HL-60/S4 treated with phorbol 12-myristate 13-acetate at 8.2 ng/mL for 4 days and 3 days (cell line): Measurements from ENCODE around the gene CD63.

ENCODE experiments used
- in situ Hi-C: fragments of 300-500 bp; cut with MboI; formaldehyde crosslinking; loops from 2 replicates; pipeline ENCODE4 v1.15.0; 2022; ENCODE audit warnings: low sequenced_read_pairs

The CD63 gene

GRCh38 chr12:55724226-55724939, 4.4 kb downstream of the CD63 start:
- in situ Hi-C loops: no loop called here

- in situ Hi-C loops: no loop called here
Measured at GRCh38 chr12:55723516-55724225, 5.1 kb downstream of the CD63 start.

GRCh38 chr12:55722948-55723347, 5.9 kb downstream of the CD63 start:
- in situ Hi-C loops: no loop called here

- in situ Hi-C loops: no loop called here
Measured at GRCh38 chr12:55721601-55722213, 7.1 kb downstream of the CD63 start.

GRCh38 chr12:55720894-55721444, 7.8 kb downstream of the CD63 start:
- in situ Hi-C loops: no loop called here

- in situ Hi-C loops: no loop called here
Measured at GRCh38 chr12:55720071-55720564, 8.7 kb downstream of the CD63 start, which contains the start of gene RDH5. Gene RDH5, plus strand, starts transcription at chr12:55720393. Its CDS starts 792 bp downstream, at chr12:55721185.

- in situ Hi-C loops: no loop called here
Measured at GRCh38 chr12:55719371-55719770, 9.4 kb downstream of the CD63 start.

- in situ Hi-C loops: no loop called here
Measured at GRCh38 chr12:55718624-55719275, 10.1 kb downstream of the CD63 start.

GRCh38 chr12:55718015-55718414, 10.8 kb downstream of the CD63 start:
- in situ Hi-C loops: no loop called here

GRCh38 chr12:55717011-55718007, 11.5 kb downstream of the CD63 start:
- in situ Hi-C loops: no loop called here

GRCh38 chr12:55716582-55716957, 12.2 kb downstream of the CD63 start:
- in situ Hi-C loops: no loop called here

- in situ Hi-C loops: no loop called here
Measured at GRCh38 chr12:55715833-55716581, 12.8 kb downstream of the CD63 start, which contains the start of gene BLOC1S1. Gene BLOC1S1, plus strand, starts transcription at chr12:55716046. Its CDS starts 6 bp downstream, at chr12:55716052.

GRCh38 chr12:55715169-55715764, 13.5 kb downstream of the CD63 start:
- in situ Hi-C loops: no loop called here

GRCh38 chr12:55713721-55714120, 15.1 kb downstream of the CD63 start:
- in situ Hi-C loops: no loop called here

- in situ Hi-C loops: no loop called here
Measured at GRCh38 chr12:55712700-55713415, 16.0 kb downstream of the CD63 start.

GRCh38 chr12:55711786-55712553, 16.8 kb downstream of the CD63 start:
- in situ Hi-C loops: no loop called here

GRCh38 chr12:55708695-55709233, 20.0 kb downstream of the CD63 start:
- in situ Hi-C loops: no loop called here
